CD4-positive, alpha-beta T cell (primary cell): ENCODE data around the gene PLEKHA7. TPM values are rescaled to one million over a fixed set of nuclear protein-coding genes. Genes with fewer than 3 reads are reported as not detected.
A peak's percentile ranks its signal among the peaks of the same experiment; 100 is the strongest.

Experiments
- ATAC-seq: fragments of 200-7000 bp; cut with Tn5 transposase; one replicate; pipeline ENCODE4 v1.10.0; 2022; ENCODE audit warnings: mild to moderate bottlenecking; ENCODE audit not compliant: poor library complexity
- CTCF ChIA-PET: fragments of 350-600 bp; sonication (Branson Sonifier 250); formaldehyde crosslinking; loops from one replicate; lab custom pipeline; 2021; ENCODE audit warnings: antibody characterized with exemption, inconsistent platforms; lab: Charles Lee
- POLR2A ChIA-PET: fragments of 350-600 bp; sonication (Branson Sonifier 250); formaldehyde crosslinking; loops from one replicate; lab custom pipeline; 2021; ENCODE audit warnings: antibody characterized with exemption, inconsistent platforms; lab: Charles Lee
- DNase-seq, 14 experiments: peaks; one replicate each; pipeline ENCODE4 v3.0.0-alpha.2; 2013 to 2020; ENCODE audit warnings: mixed read lengths in 2 of 14
- H3K27ac ChIP-seq, 2 donors: one replicate each; pipeline versions ENCODE4 v1.5.1 to v1.7.0; 2013; ENCODE audit warnings: low read length in 2 of 2, low read depth in 1 of 2, mild to moderate bottlenecking in 1 of 2
- H3K27me3 ChIP-seq, 2 experiments: 1 replicate in 1 of 2; 2 replicates in 1 of 2; pipeline versions ENCODE4 v1.6.1 to v1.7.0; 2013; ENCODE audit warnings: low read length in 2 of 2, control low read depth in 1 of 2, mild to moderate bottlenecking in 1 of 2, moderate library complexity in 1 of 2; ENCODE audit not compliant: insufficient read depth in 2 of 2, control insufficient read depth in 1 of 2
- H3K36me3 ChIP-seq: one replicate; pipeline ENCODE4 v1.6.1; 2013; ENCODE audit warnings: low read length, control low read depth; ENCODE audit not compliant: insufficient read depth
- H3K4me1 ChIP-seq: one replicate; pipeline ENCODE4 v1.6.1; 2013; ENCODE audit warnings: low read length, control low read depth; ENCODE audit not compliant: insufficient read depth
- H3K4me3 ChIP-seq: one replicate; pipeline ENCODE4 v1.5.1; 2013; ENCODE audit warnings: mild to moderate bottlenecking, low read length, moderate library complexity
- H3K9me3 ChIP-seq, 2 experiments: 1 replicate in 1 of 2; 2 replicates in 1 of 2; pipeline versions ENCODE4 v1.6.1 to v1.7.0; 2013; ENCODE audit warnings: low read length in 2 of 2, mild to moderate bottlenecking in 2 of 2, control low read depth in 1 of 2, moderate library complexity in 1 of 2; ENCODE audit not compliant: control insufficient read depth in 1 of 2, insufficient read depth in 1 of 2
- H3K27ac Mint-ChIP-seq: one replicate; pipeline ENCODE4 v1.8.0; 2020; ENCODE audit warnings: mixed read lengths
- H3K27me3 Mint-ChIP-seq: one replicate; pipeline ENCODE4 v1.8.0; 2021; ENCODE audit warnings: mixed read lengths
- H3K36me3 Mint-ChIP-seq: one replicate; pipeline ENCODE4 v1.8.0; 2021; ENCODE audit warnings: low read depth, mixed read lengths
- H3K4me1 Mint-ChIP-seq: one replicate; pipeline ENCODE4 v1.8.0; 2021; ENCODE audit warnings: low read depth, mixed read lengths
- H3K4me3 Mint-ChIP-seq: one replicate; pipeline ENCODE4 v1.8.0; 2020; ENCODE audit warnings: mild to moderate bottlenecking, mixed read lengths
- H3K9me3 Mint-ChIP-seq: one replicate; pipeline ENCODE4 v1.8.0; 2020; ENCODE audit warnings: mixed read lengths
- CTCF ChIP-seq: fragments of 200-600 bp; IDR thresholded peaks from one replicate; pipeline ENCODE4 v1.8.0; 2022; ENCODE audit warnings: antibody characterized with exemption, mild to moderate bottlenecking
- intact Hi-C, 2 experiments: fragments of 100-400 bp; cut with DNase I in 1 of 2; cut with micrococcal nuclease in 1 of 2; formaldehyde crosslinking; loops; one replicate each; pipeline versions ENCODE4 v1.15.1 to v1.9.0; 2023 to 2025; cut with DNase I, micrococcal nuclease
- total RNA-seq, 174 experiments: library from RNA in 2 of 174; stranded (reverse) in 2 of 174; gene quantifications; one replicate each; pipeline ENCODE4 v1.2.3 and lab custom pipeline; 2021 to 2026

Gene PLEKHA7
- total RNA-seq, 2 experiments from 2014 or later, result 4.5 to 4.8 TPM

- no peak overlapping the region for H3K27ac Mint-ChIP-seq
- ChIA-PET CTCF (no interaction called here), POLR2A (no interaction called here)
- Histone ChIP-seq H3K27ac (no peak overlapping the region), H3K4me3 (no peak overlapping the region), H3K9me3 (no peaks in the 10 kb centered on the region), H3K4me1 (no peaks in the 10 kb centered on the region), H3K36me3 (no peaks in the 10 kb centered on the region), H3K27me3 (no peaks in the 10 kb centered on the region)
- DNase-seq (no peak), ATAC-seq (no peak)
- no peaks in the 10 kb centered on the region for H3K36me3 Mint-ChIP-seq
- peaks cover 4% of the 10 kb centered on the region for H3K4me1 Mint-ChIP-seq
- H3K4me3 Mint-ChIP-seq, result no peak overlapping the region
- no peak for TF ChIP-seq CTCF
- H3K27me3 Mint-ChIP-seq, result no peaks in the 10 kb centered on the region
- intact Hi-C loops, result no loop called here
- H3K9me3 Mint-ChIP-seq, result no peaks in the 10 kb centered on the region
Measured at GRCh38 chr11:16899708-16900303, 114.4 kb downstream of the PLEKHA7 start.

GRCh38 chr11:16898274-16898985 is 115.8 kb downstream of the PLEKHA7 start:
- Mint-ChIP-seq H3K27me3 (no peaks in the 10 kb centered on the region), H3K36me3 (no peaks in the 10 kb centered on the region), H3K4me1 (peaks cover 4% of the 10 kb centered on the region), H3K4me3 (no peak overlapping the region), H3K9me3 (no peaks in the 10 kb centered on the region), H3K27ac (no peak overlapping the region)
- TF ChIP-seq CTCF, result no peak
- ATAC-seq (no peak), DNase-seq (no peak)
- H3K9me3 ChIP-seq, result no peaks in the 10 kb centered on the region
- H3K27me3 ChIP-seq, result no peaks in the 10 kb centered on the region
- no peaks in the 10 kb centered on the region for H3K36me3 ChIP-seq
- H3K4me1 ChIP-seq, result no peaks in the 10 kb centered on the region
- CTCF ChIA-PET, result no interaction called here
- POLR2A ChIA-PET, result no interaction called here
- intact Hi-C loops, result no loop called here
- H3K4me3 ChIP-seq, result no peak overlapping the region
- H3K27ac ChIP-seq, result no peak overlapping the region

GRCh38 chr11:16897470-16898061 is 116.6 kb downstream of the PLEKHA7 start:
- ChIA-PET CTCF (no interaction called here), POLR2A (no interaction called here)
- ATAC-seq (no peak), DNase-seq (peak in 1 of 14 experiments; percentile 5)
- no peaks in the 10 kb centered on the region for H3K27me3 ChIP-seq
- no peak overlapping the region for H3K27ac ChIP-seq
- H3K4me3 ChIP-seq, result no peak overlapping the region
- H3K27ac Mint-ChIP-seq, result no peak overlapping the region
- H3K9me3 ChIP-seq, result no peaks in the 10 kb centered on the region
- no peak for TF ChIP-seq CTCF
- intact Hi-C loops, result no loop called here
- H3K36me3 Mint-ChIP-seq, result no peaks in the 10 kb centered on the region
- no peaks in the 10 kb centered on the region for H3K36me3 ChIP-seq
- H3K27me3 Mint-ChIP-seq, result no peaks in the 10 kb centered on the region
- no peak overlapping the region for H3K4me3 Mint-ChIP-seq
- no peaks in the 10 kb centered on the region for H3K4me1 Mint-ChIP-seq
- H3K9me3 Mint-ChIP-seq, result no peaks in the 10 kb centered on the region
- no peaks in the 10 kb centered on the region for H3K4me1 ChIP-seq
